Sigmoid colon (tissue), 7 donors: Measurements from ENCODE around the gene FOXN4. TPM values are rescaled to one million over a fixed set of nuclear protein-coding genes. Genes with fewer than 3 reads are reported as not detected.

Source experiments
- DNase-seq: peaks from one replicate; pipeline ENCODE4 v3.0.0-alpha.2; 2019
- H3K27ac ChIP-seq, 4 donors: fragments of 200-600 bp; sonication (generic); one replicate each; pipeline ENCODE4 v1.5.1; 2016 to 2019; ENCODE audit warnings: mild to moderate bottlenecking in 1 of 4
- H3K27me3 ChIP-seq, 3 donors: fragments of 200-600 bp; sonication (generic); one replicate each; pipeline ENCODE4 v1.5.1; 2019; ENCODE audit warnings: mild to moderate bottlenecking in 1 of 3
- H3K36me3 ChIP-seq, 4 donors: fragments of 200-600 bp; sonication (generic); one replicate each; pipeline ENCODE4 v1.5.1; 2016 to 2019
- H3K4me1 ChIP-seq, 4 donors: fragments of 200-600 bp; sonication (generic); one replicate each; pipeline ENCODE4 v1.5.1; 2017 to 2019
- H3K4me3 ChIP-seq, 4 donors: fragments of 200-600 bp; sonication (generic); one replicate each; pipeline ENCODE4 v1.5.1; 2017 to 2019; ENCODE audit warnings: mild to moderate bottlenecking in 2 of 4, moderate library complexity in 1 of 4
- H3K9me3 ChIP-seq, 4 donors: fragments of 200-600 bp in 3 of 4; sonication (generic) in 3 of 4; one replicate each; pipeline versions ENCODE4 v1.5.1 to v1.6.1; 2013 to 2019
- EP300 ChIP-seq, 4 donors: sonication (generic); formaldehyde crosslinking; IDR thresholded peaks; one replicate each; pipeline ENCODE4 v1.6.1; 2017; ENCODE audit warnings: antibody characterized with exemption in 4 of 4
- POLR2A ChIP-seq, 2 donors: fragments of 450-650 bp; IDR thresholded peaks; one replicate each; pipeline ENCODE4 v1.6.1; 2016; ENCODE audit warnings: antibody characterized with exemption in 2 of 2, mild to moderate bottlenecking in 2 of 2, moderate library complexity in 2 of 2
- POLR2AphosphoS5 ChIP-seq, 4 donors: sonication (generic); formaldehyde crosslinking; IDR thresholded peaks; one replicate each; pipeline ENCODE4 v1.6.1; 2017; ENCODE audit warnings: antibody characterized with exemption in 4 of 4
- WGBS, 2 donors: extraction: QIAGEN DNeasy Blood & Tissue Kit; methylation state at CpG; one replicate each; pipeline ENCODE4 v1.1.7; 2013; 5-methylcytosine and 5-hydroxymethylcytosine counted together
- intact Hi-C: fragments of 100-400 bp; cut with DNase I; formaldehyde crosslinking; loops from one replicate; pipeline ENCODE4 v1.15.1; 2023
- polyA plus RNA-seq, 3 donors: library from polyadenylated mRNA; stranded (reverse); fragments of 200-250 nt; gene quantifications; one replicate each; pipeline ENCODE4 v1.2.3, GENCODE V29; 2013
- total RNA-seq, 4 donors: library from RNA; depleted of rRNA; stranded (reverse); fragments of >200 nt; gene quantifications; one replicate each; pipeline ENCODE4 v1.1.0, GENCODE V29; 2016
- TF ChIP-seq, protein P1 (sequence below), 4 experiments: fragments of 450-650 bp in 3 of 4; fragments of 200-600 bp in 1 of 4; IDR thresholded peaks; one replicate each; pipeline ENCODE4 v1.5.1; 2016 to 2019; ENCODE audit warnings: antibody characterized with exemption in 4 of 4, mild to moderate bottlenecking in 3 of 4, moderate library complexity in 2 of 4
- donor health status: healthy with polysubstance abuse.
- donor health status: Bipolar disorder and iron deficiency.
- donor health status: healthy.

The FOXN4 gene
- total and polyA plus RNA-seq, 7 donors = 0.06 to 1.9 (median 0.41) TPM; not detected in 4

DNA sequence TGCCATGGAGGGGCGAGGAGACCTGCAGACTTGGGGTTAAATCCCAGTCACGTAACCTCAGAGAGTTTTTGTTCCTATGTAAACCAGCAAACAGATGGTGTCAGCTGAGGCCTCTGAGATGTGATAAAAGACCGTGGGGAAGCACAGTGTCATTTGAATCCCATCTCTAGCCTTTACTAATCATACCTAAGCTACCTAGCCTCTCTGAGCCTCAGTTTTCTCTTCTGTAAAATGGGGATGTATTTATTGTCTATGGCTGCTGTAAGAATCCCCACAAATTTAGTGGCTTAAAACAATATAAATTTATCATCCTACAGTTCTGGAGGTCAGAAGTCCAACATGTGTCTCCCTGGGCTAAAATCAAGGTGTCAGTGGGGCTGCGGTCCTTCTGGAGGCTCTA, 33.9 kb downstream of the FOXN4 start:
- DNase-seq = no peak
- peaks cover 0 to 6% (median 3%) of the 10 kb centered on the region in 4 donors for H3K36me3 ChIP-seq
- no peak overlapping the region for H3K4me3 ChIP-seq
- no peak overlapping the region for H3K27ac ChIP-seq
- H3K9me3 ChIP-seq = no peaks in the 10 kb centered on the region
- H3K27me3 ChIP-seq = no peaks in the 10 kb centered on the region
- peaks cover 0 to 26% (median 21%) of the 10 kb centered on the region in 4 donors for H3K4me1 ChIP-seq
- 68 to 82% methylated on average over 4 of the region's 4 CpGs for WGBS, 2 donors
- TF ChIP-seq POLR2AphosphoS5 (IDR thresholded peaks at IDR 0.05) (no peak), POLR2A (IDR thresholded peaks at IDR 0.05) (no peak), EP300 (IDR thresholded peaks at IDR 0.05) (no peak)
- TF ChIP-seq, protein P1, sequence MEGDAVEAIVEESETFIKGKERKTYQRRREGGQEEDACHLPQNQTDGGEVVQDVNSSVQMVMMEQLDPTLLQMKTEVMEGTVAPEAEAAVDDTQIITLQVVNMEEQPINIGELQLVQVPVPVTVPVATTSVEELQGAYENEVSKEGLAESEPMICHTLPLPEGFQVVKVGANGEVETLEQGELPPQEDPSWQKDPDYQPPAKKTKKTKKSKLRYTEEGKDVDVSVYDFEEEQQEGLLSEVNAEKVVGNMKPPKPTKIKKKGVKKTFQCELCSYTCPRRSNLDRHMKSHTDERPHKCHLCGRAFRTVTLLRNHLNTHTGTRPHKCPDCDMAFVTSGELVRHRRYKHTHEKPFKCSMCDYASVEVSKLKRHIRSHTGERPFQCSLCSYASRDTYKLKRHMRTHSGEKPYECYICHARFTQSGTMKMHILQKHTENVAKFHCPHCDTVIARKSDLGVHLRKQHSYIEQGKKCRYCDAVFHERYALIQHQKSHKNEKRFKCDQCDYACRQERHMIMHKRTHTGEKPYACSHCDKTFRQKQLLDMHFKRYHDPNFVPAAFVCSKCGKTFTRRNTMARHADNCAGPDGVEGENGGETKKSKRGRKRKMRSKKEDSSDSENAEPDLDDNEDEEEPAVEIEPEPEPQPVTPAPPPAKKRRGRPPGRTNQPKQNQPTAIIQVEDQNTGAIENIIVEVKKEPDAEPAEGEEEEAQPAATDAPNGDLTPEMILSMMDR (IDR thresholded peaks at IDR 0.05) = no peak
- intact Hi-C loops = no loop called here

DNA sequence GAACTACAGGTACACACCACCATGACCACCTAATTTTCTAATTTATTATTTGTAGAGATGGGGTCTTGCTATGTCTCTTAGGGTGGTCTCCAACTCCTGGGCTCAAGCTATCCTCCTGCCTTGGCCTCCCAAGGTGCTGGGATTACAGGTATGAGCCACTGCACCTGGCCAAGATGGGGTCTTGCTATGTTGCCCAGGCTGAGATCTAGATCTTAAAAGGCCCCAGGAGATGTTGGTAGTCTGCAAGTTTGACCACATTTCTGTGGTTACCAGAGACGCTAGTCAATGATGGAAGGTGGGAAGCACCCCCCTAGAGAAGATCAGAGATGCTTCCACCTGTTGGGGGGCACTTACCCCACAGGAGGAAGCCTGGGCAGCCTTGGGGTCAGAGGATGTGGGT, 34.7 kb downstream of the FOXN4 start:
- Histone ChIP-seq H3K9me3 (no peaks in the 10 kb centered on the region), H3K4me3 (no peak overlapping the region), H3K27ac (no peak overlapping the region), H3K27me3 (no peaks in the 10 kb centered on the region), H3K4me1 (peaks cover 0 to 30% (median 20%) of the 10 kb centered on the region in 4 donors), H3K36me3 (peaks cover 0 to 6% (median 3%) of the 10 kb centered on the region in 4 donors)
- intact Hi-C loops = no loop called here
- TF ChIP-seq, protein P1 (IDR thresholded peaks at IDR 0.05) = no peak
- TF ChIP-seq POLR2A (IDR thresholded peaks at IDR 0.05) (no peak), POLR2AphosphoS5 (IDR thresholded peaks at IDR 0.05) (no peak), EP300 (IDR thresholded peaks at IDR 0.05) (no peak)
- WGBS, 2 donors = 42 to 87% methylated on average over 1 of the region's 1 CpG
- DNase-seq = no peak

DNA sequence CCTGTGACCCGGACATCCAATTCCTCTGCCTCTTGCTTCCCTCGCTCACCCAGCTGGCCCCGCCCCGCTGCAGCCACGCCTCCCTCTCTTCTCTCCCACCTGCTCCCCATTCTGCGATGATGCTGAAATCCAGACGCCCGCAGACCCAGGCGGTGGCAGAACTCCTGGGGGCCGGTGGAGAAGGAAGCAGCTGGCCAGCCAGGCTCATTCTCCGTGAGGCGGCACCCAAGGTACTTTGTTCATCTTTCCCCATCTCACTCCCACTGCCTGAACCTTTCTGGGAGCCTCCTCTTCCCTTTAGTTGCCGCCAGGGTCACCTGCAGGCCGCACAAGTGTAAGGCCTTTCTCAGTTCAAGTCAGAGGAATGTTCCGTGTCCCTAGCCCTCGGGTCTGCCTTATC, 35.7 kb downstream of the FOXN4 start:
- WGBS, 2 donors = 26 to 29% methylated on average over 16 of the region's 16 CpGs
- Histone ChIP-seq H3K4me1 (peaks cover 0 to 24% (median 12%) of the 10 kb centered on the region in 4 donors), H3K27ac (no peak overlapping the region), H3K27me3 (no peaks in the 10 kb centered on the region), H3K4me3 (no peak overlapping the region), H3K9me3 (no peaks in the 10 kb centered on the region), H3K36me3 (peaks cover 0 to 8% (median 3%) of the 10 kb centered on the region in 4 donors)
- no peak for DNase-seq
- intact Hi-C loops = no loop called here
- TF ChIP-seq POLR2AphosphoS5 (IDR thresholded peaks at IDR 0.05) = no peak

DNA sequence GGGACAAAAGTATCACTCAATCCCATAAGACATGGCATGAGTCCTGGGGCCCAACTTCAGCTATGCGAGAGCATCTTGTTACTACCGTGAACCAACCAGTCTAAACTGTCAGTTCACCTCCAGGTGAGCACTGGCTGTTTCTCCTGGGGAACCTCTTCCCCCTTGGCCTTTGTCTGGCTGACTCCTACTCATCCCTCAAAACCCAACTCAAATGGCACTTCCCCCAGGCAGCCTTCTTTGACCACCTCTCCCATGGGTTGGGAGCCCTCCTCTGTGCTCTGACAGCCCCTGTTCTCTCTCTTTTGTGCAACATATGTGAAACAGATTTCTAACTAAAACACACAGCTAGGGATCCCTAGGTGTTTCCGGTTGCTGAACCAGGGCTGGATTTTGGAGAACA, 37.7 kb downstream of the FOXN4 start:
- TF ChIP-seq POLR2AphosphoS5 (IDR thresholded peaks at IDR 0.05) (peak in 1 of 4 donors; percentile 23), POLR2A (IDR thresholded peaks at IDR 0.05) (no peak)
- 94 to 95% methylated on average over 3 of the region's 3 CpGs for WGBS, 2 donors
- no peak for DNase-seq
- Histone ChIP-seq H3K36me3 (peaks cover 5 to 28% (median 15%) of the 10 kb centered on the region in 4 donors), H3K27ac (no peak overlapping the region), H3K4me3 (no peak overlapping the region), H3K27me3 (no peaks in the 10 kb centered on the region), H3K4me1 (peaks cover 0 to 13% (median 2%) of the 10 kb centered on the region in 4 donors), H3K9me3 (no peaks in the 10 kb centered on the region)
- intact Hi-C loops = no loop called here

DNA sequence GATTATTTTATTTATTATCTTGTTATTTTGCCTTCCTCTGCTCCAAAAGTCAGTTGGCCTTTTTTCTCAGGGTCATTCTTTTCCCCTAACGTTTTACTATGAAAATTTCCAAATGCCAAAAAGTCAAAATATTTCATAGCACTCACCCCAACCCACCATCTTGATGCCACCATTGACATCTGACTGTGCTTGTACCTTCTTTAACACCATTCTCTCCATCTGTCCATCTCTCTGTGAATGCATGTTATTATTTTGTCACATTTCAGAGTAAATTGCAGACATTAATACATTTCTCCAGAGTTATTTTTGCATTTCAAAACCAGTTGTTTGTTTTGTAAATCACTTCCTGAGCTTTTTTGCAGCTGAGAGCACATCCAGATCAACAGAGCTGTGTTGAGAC, 38.6 kb downstream of the FOXN4 start:
- no peaks in the 10 kb centered on the region for H3K9me3 ChIP-seq
- H3K27me3 ChIP-seq = no peaks in the 10 kb centered on the region
- no peak overlapping the region for H3K4me3 ChIP-seq
- peaks cover 0 to 22% (median 11%) of the 10 kb centered on the region in 4 donors for H3K4me1 ChIP-seq
- peaks cover 13 to 37% (median 20%) of the 10 kb centered on the region in 4 donors for H3K36me3 ChIP-seq
- WGBS, 2 donors = 0 to 35% methylated on average over 1 of the region's 1 CpG
- intact Hi-C loops = no loop called here
- no peak for DNase-seq
- no peak overlapping the region for H3K27ac ChIP-seq
- TF ChIP-seq POLR2AphosphoS5 (IDR thresholded peaks at IDR 0.05) = no peak
- no peak for TF ChIP-seq EP300 (IDR thresholded peaks at IDR 0.05)
- TF ChIP-seq, protein P1 (IDR thresholded peaks at IDR 0.05) = no peak
- TF ChIP-seq POLR2A (IDR thresholded peaks at IDR 0.05) = no peak

DNA sequence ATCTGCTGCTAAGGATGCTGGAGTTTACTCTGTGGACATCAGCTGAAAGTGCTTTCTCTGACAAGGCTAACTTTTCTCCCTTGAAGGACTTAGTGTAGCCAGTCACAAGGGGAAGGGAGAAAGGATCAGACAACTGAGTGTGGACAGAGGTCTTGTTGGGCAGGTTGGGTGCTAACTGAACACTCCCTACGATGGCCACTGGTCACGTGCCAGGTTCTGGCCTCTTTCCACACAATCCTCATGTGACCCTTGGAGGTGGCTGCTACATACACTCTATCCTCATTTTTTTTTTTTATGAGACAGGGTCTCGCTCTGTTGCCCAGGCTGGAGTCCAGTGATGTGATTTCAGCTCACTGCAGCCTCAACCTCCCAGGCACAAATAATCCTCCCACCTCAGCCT, 39.7 kb downstream of the FOXN4 start:
- no peaks in the 10 kb centered on the region for H3K27me3 ChIP-seq
- TF ChIP-seq EP300 (IDR thresholded peaks at IDR 0.05) (no peak), POLR2AphosphoS5 (IDR thresholded peaks at IDR 0.05) (peak in 1 of 4 donors; percentile 8)
- TF ChIP-seq, protein P1 (IDR thresholded peaks at IDR 0.05) = no peak
- no peak overlapping the region for H3K4me3 ChIP-seq
- H3K4me1 ChIP-seq = peaks cover 0 to 32% (median 17%) of the 10 kb centered on the region in 4 donors
- H3K36me3 ChIP-seq = peaks cover 13 to 47% (median 30%) of the 10 kb centered on the region in 4 donors
- H3K27ac ChIP-seq = peak overlapping the region in 1 of 4 donors; percentile 29
- intact Hi-C loops = no loop called here
- H3K9me3 ChIP-seq = no peaks in the 10 kb centered on the region
- no peak for DNase-seq
- 60 to 74% methylated on average over 3 of the region's 3 CpGs for WGBS, 2 donors
